Left hindlimb (tissue), 1 donor: ENCODE measurements around the gene RABEPK.
"Not testable (repeated sequence)": the region's sequence is repeated elsewhere in the genome, so short reads cannot be mapped to it uniquely, and the experiment has no call there.

Experiments
- DNase-seq: peaks from one replicate; pipeline ENCODE4 v3.0.0-alpha.2; 2018

The RABEPK gene

GRCh38 chr9:125254231-125254630 is 53.9 kb downstream of the RABEPK start:
- no peak for DNase-seq

- DNase-seq = no peak
These were observed 55.5 kb downstream of the RABEPK start for GRCh38 chr9:125255781-125256391.

GRCh38 chr9:125258160-125258785 is 57.9 kb downstream of the RABEPK start:
- DNase-seq = no peak

GRCh38 chr9:125258832-125259534 is 58.6 kb downstream of the RABEPK start:
- no peak for DNase-seq

- DNase-seq = no peak
These were observed 60.2 kb downstream of the RABEPK start for GRCh38 chr9:125260561-125260960.

- peak; percentile 93 for DNase-seq
These were observed 61.4 kb downstream of the RABEPK start, which contains the start of gene GAPVD1 for GRCh38 chr9:125261501-125262293. Gene GAPVD1 (plus strand): TSS chr9:125261826. CDS start chr9:125298922, 37,096 bp downstream.

- no peak for DNase-seq
These were observed 62.1 kb downstream of the RABEPK start for GRCh38 chr9:125262294-125262991.

GRCh38 chr9:125264068-125264467 is 63.7 kb downstream of the RABEPK start:
- not testable (repeated sequence) for DNase-seq

GRCh38 chr9:125268394-125269013 is 68.2 kb downstream of the RABEPK start:
- DNase-seq = no peak

GRCh38 chr9:125269014-125269397 is 68.7 kb downstream of the RABEPK start:
- DNase-seq = no peak

- no peak for DNase-seq
These were observed 70.7 kb downstream of the RABEPK start for GRCh38 chr9:125271081-125271480.

GRCh38 chr9:125272697-125273096 is 72.4 kb downstream of the RABEPK start:
- no peak for DNase-seq

GRCh38 chr9:125276771-125277170 is 76.4 kb downstream of the RABEPK start:
- DNase-seq = no peak

- DNase-seq = no peak
These were observed 77.1 kb downstream of the RABEPK start for GRCh38 chr9:125277411-125277810.

- no peak for DNase-seq
These were observed 80.6 kb downstream of the RABEPK start for GRCh38 chr9:125280945-125281344.
